Activated CD8-positive, alpha-beta memory T cell treated with anti-CD3 and anti-CD28 coated beads, Interleukin-2, amount 50 U/mL, for 4 hours (primary cell): ENCODE data around the gene CLDN1.
"Not testable (repeated sequence)": the region's sequence is repeated elsewhere in the genome, so short reads cannot be mapped to it uniquely, and the experiment has no call there.

Source experiments
- DNase-seq: peaks from one replicate; pipeline ENCODE4 v3.0.0-alpha.2; 2020

The CLDN1 gene

DNA sequence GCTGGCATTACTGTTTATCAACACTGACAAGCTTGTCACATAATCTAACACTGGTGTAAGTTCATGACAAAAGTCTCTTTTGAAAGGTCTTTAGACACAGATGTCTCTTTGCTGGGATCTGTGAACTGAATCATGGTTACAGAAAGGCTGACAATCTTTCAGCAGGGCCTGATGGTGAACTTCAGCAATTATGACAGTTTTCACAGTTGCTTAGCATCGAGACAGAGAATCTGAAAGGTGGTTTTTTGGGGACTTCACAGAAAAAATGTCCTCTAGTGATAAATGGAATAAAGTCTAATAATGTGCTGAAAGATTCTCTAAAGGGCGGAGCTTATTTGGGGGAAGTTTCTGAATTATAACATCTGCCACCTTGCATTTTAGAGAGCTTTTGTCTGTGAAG is 32.3 kb downstream of the CLDN1 start:
- no peak for DNase-seq

DNA sequence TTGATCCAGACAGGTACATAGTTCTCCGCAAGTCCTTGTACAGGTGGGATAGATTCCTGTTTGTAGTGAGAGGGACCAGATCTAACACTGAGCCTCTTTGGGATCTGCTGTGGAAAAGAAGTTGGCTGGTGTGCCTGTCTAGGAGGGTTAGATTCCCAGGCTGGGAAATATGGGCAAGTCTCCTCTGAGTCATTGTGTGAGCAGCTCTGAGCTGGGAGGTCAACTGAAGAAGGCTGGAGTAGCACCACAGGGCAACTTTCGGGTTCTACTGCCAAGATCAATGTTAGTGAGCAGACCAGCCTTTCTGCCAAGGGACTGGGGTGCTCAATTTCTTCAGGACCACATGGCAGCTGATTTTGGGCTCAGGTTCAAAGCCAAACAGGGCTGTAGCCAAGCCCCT is 33.4 kb downstream of the CLDN1 start:
- DNase-seq: no peak

DNA sequence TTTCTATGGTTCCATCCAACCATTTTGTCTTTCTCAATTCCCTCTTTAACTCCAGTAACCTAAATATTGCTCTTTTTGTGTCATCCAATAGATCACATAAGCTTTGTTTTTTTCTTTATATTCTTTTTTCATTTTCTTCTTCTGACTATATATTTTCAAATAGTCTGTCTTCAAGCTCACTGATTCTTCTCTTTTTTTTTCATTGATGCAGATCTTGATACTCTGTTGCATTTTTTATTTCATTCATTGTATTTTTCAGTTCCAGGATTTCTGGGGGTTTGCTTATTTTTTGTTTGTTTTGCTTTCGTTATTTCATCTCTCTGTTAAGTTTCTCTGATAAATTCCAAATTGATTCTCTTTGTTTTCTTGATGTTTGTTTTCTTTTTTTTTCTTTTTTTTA is 36.2 kb downstream of the CLDN1 start:
- no peak for DNase-seq

DNA sequence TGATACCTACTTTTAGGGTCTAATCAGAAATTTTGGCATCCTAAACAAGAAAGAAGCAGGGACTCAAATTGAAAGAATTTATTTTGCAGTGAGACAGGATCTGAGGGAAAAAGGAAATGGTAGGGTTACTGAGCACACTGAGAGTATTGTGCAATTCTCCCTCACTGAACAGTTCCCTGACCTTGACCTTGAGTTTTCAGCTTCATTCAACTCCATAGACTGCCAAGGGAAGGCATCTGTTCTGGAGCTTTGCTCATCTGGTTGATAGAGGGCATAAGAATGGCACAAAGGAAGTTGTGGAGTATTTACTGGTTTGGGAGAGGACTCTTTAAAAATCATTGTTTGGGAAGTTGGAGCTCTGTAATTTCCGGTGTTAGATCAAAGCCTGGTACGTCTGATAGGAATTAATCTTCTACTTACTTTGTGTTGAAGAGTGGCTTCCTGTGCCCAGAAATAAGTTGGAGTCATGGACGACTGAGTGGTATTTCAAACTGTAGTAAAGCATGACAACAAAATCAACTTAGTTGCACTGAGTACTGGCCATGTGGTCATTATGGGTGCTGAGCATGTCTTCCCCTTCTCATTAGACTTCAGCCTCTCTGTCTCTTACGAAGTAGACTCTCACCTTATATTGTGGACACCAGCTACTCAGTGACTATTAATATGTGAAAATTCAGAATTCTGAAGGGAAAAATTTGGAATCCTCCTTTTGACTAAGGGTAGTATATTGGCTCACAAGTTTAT is 40.8 kb downstream of the CLDN1 start:
- DNase-seq: no peak

DNA sequence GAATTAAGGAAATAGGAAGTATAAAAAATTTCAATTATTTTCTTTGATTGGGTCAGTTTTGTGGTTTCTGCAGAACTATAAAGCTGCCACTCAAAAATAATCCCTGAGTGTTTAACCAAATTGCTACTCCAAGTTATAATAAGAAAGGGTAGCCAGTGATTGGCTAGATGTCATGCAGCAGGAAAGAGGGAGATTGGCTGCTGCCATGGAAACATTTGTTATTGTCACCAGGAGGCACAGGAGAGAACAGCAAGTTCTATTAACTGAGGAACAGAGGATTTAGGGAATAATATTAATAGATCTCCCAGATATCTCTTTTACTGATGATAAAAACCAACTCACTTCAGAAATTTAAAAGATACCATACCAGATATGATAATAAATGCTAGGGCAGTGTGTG is 42.6 kb downstream of the CLDN1 start:
- no peak for DNase-seq

DNA sequence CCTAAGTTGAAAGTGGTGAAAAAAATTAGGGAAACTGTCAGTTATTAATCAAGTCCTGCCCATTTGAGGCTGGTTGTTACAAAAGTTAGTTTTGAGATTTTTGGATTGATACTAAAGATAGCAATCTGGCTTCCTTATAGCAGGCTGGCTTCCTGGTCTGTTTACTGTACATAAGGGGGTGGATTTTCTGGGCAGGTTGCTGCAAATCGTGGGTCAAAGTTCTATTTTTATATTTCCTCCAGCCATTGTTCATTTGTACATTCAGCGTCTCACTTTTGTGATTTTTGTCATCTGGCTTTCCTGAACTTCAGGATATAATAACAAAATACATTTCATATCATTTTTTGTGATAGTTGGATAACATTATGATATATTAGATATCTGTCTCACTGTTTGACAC is 49.5 kb downstream of the CLDN1 start:
- no peak for DNase-seq

DNA sequence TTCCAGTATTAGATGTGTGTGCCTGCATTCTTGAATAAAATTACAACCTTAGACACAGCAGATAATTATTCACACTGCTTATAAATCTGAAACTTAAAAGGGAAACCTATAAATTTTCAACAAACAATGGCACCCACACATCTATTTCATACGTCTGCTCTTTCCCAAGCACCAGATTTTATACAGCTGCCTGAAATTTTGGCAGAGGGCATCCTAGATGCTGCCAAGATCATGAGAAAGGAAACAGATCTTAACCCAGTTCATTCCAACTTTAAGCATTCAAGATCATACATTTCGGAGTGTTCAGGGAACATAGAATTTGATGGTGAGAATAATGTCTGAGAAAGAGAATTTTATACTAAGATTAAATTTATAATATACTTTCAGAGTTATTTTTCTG is 53.1 kb downstream of the CLDN1 start:
- DNase-seq: no peak

DNA sequence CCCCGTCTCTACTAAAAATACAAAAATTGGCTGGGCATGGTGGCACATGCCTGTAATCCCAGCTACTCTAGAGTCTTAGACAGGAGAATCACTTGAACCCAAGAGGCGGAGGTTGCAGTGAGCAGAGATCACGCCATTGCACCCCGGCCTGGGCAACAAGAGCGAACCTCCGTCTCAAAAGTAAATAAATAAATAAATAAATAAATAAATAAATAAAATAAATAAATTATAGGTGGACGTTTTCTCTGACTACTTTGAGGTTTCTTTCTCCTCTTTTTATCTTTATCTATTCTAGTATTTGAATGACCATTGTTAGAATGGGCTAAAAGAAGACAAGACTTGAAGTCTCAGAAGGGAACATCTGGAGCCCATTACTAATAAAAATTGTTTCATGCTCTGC is 54.8 kb downstream of the CLDN1 start:
- not testable (repeated sequence) for DNase-seq

DNA sequence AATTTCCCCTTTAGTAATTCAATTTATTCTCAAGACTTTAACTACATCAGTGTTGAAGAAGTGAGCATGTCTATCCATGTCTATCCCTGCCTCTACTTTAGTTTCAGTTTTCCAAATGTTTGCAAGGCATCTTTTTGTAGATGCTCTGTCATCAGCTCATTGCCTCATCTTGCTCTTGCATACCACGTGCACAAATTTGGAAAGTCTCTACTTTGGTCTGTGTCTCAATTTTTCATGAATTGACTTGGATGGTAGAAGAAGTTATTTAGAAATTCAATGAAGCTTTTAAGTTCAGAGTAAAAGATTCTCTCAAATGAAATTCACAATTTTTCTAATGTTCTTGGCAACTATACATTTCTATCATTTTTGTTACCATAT is 55.3 kb downstream of the CLDN1 start:
- DNase-seq: no peak

DNA sequence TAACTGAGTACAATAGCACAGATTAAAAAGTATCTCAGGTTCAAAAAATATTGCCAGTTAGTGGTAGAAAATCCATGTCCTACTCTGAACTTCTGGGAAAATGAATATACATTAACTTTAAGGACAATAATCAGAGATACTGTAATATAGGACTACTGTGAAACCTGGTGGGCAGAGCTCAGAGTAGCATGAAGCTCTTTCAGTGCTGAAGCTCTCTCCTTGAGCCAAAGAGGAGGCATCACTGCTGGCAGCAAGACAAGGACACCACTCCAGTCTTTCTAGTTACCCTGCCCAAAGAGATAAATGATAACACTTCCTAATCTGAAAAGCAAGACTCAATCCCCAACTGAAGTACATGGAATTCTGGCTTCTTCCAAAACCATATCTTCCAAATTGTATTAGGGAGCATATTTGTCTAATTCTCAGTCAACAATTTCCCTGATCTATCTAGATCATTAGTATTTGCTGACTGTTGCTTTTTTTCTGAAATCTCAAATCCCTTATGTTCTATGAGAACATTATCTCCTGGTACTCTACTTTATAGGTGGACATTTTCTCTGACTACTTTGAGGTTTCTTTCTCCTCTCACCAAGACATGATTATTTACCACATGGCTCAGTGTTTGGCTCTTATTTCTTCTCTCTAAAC is 55.9 kb downstream of the CLDN1 start:
- DNase-seq: no peak

DNA sequence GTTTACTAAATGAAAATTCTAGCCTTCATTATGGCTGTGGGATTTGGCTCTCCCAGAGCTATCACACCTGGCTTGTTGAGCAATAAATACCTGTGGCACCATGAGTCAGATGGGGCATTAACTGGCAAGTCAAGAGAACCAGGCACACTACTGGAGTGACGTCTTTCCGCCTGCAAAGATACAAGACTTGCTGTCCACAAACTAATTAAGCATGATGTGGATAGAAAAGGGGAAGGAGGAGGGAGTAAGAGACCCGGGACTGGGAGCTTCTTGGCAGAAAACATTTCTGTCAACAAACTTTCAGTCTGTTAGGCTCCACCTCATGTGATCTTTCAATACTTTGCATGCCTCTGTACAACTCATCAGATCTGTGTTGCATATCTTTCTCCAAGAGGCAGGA is 56.5 kb downstream of the CLDN1 start:
- no peak for DNase-seq

DNA sequence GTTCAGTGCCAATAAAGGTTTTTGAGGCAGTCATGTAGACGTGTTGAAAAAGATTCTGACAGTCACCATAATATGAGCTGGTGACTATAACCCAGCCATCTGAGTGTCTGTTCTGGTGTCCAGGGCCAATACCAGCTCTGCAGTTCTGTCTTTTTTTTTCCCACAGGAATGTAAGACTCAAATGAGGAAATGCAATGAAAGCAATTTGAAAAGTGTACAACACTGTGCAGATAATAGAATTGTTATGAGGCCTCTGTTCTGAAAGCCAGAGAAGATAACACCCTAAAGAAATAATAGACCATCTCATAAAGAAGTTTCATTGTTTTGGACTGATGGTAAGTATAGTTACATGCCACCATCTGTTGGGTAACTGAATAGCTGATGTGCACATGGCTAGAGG is 57.1 kb downstream of the CLDN1 start:
- DNase-seq: no peak

DNA sequence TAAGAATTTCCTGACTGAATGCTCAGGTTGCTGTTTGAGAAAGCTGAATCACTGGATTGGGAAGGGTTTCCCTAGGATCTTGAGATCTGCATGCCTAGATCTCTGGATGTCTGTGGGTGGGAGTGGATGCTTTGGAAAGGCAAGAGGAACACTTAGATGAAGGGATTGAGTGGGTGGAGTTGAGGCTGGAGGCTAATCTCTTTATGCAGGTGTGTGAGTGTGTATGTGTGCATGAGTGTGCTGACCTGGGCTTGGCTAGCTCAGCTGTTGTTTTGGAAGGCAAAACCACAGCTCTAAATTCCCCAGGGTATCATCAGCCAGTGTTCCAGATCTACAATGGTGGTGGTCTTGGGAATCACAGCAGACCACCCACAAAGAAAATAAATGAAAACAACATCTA is 60.5 kb downstream of the CLDN1 start:
- DNase-seq: no peak

DNA sequence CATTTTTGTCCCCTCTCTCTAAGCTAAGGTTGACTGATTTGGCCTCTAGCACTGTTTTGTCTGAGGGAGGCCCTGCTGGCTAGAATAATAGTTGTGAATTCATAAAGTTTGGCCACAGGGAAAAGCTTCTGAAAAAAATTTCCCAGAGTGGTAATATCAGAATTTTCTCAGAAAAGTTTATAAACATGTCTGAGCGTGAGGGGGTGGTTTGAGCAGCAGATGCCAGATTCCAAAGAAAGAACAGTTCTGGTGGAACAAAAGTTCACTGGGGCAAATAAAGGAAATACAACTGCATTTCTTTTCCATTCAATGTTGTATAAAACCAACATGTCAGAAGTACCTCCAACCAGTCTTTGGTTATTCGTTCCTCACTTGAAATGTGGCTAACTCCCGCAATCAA is 61.2 kb downstream of the CLDN1 start:
- DNase-seq: no peak

DNA sequence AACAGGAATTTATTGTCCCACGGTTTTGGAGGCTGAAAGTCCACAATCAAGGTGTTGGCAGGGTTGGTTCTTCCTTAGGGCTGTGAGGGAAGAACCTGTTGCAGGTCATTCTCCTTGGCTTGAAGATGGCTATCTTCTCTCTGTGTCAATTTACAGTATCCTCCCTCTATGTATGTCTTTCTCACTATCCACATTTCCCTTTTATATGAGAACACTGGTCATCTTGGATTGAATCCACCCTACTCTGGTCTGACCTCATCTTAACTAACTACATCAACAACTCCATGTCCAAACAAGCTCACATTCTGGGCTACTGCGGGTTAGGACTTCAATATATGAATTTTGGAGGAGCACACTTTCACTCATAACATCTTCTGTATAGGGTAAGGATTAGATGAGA is 61.9 kb downstream of the CLDN1 start:
- no peak for DNase-seq

DNA sequence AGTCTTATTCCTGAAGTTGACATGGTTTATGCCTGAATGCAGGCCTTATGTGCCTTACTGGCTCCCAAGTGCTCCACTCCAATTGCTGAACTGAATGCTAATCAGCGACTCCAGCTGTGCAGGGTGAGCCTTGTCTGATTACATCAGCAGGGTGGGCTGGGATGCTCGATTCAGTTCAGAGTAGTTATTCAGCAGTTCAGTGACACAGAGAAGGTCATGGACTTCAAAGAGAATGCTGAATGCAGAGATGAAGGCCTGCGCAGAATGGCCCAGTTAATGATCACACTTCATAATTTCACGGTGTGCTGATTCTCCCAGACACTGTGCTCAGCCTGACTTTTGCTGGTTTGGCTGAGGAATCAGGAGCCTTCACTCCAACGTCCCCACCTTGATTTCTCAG is 63.6 kb downstream of the CLDN1 start:
- DNase-seq: no peak
